Hypothalamus (tissue), 51 donors: ENCODE data around the gene GDPD2.

Experiments
- DNase-seq, 51 donors: peaks; one replicate each; lab custom pipeline; 2025; lab: John Stamatoyannopoulos, UW

Gene GDPD2

GRCh38 chrX:70468709-70469108 is 45.6 kb downstream of the GDPD2 start:
- no peak for DNase-seq

DNA sequence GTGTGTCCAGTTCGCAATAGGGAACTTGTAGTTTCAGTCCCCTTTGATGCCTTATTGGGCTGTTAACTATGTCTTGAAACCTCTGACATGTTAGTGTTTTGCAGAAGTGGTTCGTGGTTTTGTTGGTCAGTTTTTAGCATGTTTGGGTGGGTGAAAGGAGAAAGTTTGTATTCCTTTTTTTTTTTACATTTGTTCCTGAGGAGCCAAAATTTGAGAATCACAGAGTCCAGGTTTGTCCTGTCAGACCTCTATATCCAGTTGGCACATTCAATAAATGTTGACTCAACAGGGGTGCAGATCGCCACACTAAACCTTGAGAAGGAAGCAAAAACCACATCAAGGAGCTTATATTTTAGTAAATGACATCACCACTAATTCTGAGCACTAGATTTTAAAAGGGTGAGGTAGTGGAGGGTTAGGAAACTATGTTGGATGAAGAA is 47.8 kb downstream of the GDPD2 start:
- no peak for DNase-seq

- DNase-seq: no peak
Measured at GRCh38 chrX:70476166-70476933, 53.2 kb downstream of the GDPD2 start.

DNA sequence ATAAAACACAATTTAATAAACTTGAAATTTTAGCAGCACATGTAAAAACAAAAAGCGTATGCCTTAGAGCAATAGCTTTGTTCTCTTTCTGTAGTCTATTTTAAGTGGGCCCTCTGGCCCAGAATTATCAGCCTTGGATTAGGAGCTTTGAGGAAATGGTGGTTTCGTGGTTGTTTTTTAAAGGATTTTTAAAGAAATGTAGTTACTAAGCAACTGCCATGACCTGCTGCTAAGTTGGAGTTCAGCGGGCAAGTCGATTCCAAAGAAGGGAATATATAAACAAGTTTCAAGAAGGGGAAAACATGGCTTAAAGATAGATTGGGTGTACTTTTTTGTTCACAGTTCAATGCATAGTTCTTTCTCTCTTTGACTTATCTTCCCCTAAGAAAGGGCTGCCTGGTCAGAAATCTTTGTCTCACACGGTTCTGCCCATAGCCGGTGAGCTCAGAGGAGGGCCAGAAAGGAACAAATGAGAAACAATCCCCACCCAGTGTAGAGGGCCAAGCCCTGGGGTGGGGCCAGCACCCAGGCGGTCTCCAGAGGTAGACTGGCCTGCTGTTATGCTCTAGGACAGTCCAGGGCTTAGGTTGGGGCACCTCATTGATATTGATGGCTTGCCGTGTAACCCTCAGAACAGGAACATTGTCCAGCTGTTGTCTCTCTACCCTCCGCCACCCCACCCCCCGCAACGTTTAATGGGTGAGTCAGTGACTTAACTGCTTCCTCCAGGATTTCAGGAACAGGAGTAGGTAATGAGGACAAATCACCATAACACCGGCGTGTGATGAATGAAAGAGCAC is 54.0 kb downstream of the GDPD2 start:
- peak in 1 of 51 donors; percentile 2 for DNase-seq

DNA sequence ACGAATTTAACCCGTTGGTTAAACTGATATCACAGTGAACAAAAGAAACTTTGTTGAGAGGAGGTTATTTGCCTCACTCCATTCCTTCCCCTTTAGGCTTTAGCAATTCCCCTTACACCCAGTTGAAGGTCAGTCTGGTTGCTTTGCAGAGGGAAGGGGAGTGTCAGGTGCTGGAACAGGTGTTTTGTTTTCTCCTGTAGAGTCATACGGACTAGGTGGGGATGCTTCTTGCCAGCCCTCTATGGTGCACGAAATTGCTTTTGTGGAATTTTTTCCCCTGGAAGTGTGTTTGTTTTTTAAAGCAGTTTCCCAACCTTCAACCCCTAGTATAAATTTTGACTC is 54.6 kb downstream of the GDPD2 start:
- no peak for DNase-seq

DNA sequence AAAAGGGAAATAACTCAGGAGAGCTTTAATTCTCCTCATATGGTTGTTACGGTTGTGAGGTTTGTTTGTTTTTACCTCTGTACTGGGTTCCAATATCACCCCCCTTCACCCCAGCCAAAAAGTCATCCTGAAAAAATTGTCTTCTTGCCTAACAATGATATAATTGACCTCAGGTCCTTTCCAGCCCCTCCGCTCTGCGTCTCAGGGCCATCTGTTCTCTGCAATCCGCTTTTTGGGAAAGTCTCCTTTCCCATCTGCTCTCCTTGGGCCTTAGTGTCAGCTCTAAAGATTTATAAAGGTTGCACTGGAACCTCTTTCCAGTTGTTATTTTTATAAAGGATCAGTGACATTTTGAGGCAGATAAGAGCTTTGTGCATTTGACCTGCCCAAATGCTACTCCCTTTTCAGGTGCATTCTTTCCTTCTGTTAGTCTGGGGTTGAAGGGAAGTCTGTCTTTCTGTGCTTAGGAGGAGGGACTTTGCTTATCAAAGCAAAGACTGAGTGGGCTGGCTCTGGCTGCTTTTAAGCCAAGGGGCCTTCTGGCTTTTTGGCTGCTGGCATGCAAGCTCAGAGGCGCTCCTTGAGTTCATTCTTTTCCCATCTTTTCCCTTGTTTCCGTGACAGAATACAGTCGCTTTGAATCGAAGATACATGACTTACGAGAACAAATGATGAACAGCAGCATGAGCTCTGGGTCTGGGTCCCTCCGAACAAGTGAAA is 55.6 kb downstream of the GDPD2 start:
- DNase-seq: no peak

DNA sequence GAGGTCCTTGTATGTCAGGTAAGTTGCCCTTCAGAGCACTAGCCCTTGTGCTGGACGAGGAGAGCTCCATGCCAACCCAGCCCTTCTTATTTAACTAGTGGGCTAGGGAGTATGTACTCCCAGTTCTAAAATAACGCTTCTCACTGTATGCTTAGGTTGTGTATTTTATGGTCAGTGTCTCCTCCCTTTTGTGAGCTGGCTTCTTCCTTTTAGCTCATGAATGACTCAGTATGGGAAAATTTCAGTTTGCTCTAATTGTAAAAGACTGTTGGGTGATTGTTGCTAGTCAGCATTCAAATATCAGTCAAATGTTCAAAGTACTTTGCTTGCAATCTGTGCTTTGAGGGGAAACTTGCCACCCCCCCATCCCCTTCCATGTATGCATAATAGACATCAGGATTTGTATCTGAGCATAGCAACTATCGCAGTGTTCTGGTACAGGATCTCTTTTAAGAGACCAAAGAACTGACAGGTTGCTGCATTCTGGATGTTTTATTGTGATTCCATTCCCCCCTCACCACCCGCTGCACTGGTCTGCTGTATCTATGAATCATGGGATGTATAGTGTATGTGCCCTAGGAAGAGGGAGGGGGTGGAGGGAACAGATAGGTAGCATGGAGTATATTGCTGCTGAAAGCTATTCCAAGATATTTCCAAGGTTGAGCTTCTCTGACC is 56.3 kb downstream of the GDPD2 start:
- no peak for DNase-seq

- DNase-seq: no peak
Measured at GRCh38 chrX:70479922-70480659, 57.0 kb downstream of the GDPD2 start.

DNA sequence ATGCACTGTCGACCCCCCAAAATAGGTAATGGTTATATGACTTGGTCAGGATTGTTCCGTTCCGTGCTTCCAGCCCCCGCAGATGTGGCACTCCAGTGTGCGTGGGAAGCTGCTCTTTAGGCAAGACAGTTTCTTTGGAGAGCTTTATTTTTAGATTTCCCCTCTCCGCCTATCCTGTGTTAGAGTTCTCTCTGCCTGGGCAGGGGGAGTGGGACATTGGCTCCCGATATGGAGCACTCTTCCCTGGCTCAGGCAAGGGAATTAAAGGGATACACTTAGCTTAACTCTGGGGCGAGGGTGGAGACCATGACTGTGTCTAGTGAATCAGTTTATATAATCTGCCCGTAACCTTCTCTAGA is 57.5 kb downstream of the GDPD2 start:
- DNase-seq: peak in 3 of 51 donors; percentile 1 to 24 (median 3)

- no peak for DNase-seq
Measured at GRCh38 chrX:70481471-70482270, 58.6 kb downstream of the GDPD2 start.

DNA sequence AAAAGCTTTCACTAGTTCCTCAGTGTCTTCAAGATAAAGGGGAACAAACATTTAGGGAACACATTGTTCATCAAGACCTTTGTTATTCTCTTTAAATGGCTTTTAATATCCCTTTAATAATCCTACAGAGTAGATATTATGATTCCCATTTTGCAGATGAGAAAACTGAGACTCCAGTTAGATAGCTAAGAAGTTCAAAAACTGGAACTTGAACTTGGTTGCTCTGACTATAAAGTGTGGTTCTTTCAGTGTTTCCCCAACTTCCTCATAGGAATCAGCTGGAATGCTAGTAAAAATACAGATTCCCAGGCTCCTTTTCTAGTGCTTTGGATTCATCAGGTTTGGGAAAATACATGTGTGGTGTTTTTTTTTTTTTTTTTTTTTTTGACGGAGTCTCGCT is 59.2 kb downstream of the GDPD2 start:
- DNase-seq: no peak
